OCI-LY3 (cell line): ENCODE results near the gene APOB.

Experiments
- H2AFZ ChIP-seq: fragments of 200-600, 300-600 bp; shearing (Covaris generic); 2 replicates; pipeline ENCODE4 v1.6.0; 2014; ENCODE audit warnings: antibody characterized with exemption, low read depth, low read length
- H3K27ac ChIP-seq: fragments of 200-600, 300-600 bp; sonication (generic); 2 replicates; pipeline ENCODE4 v1.5.1; 2014; ENCODE audit warnings: mild to moderate bottlenecking, low read length, moderate library complexity, mixed read lengths
- H3K27me3 ChIP-seq: fragments of 200-600, 300-600 bp; sonication (generic); 2 replicates; pipeline ENCODE4 v1.6.1; 2014; ENCODE audit warnings: low read depth, low read length, mixed read lengths
- H3K36me3 ChIP-seq: fragments of 200-600, 300-600 bp; sonication (generic); replicated peaks from 2 replicates; pipeline ENCODE3; 2014; ENCODE audit warnings: low read depth, low read length, mixed read lengths
- H3K4me1 ChIP-seq: fragments of 300-600, 200-600 bp; sonication (generic); 2 replicates; pipeline ENCODE4 v1.6.1; 2014; ENCODE audit warnings: low read length, mixed read lengths
- H3K4me2 ChIP-seq: fragments of 200-600, 300-600 bp; sonication (generic); 2 replicates; pipeline ENCODE4 v1.6.1; 2014; ENCODE audit warnings: low read length, mixed read lengths
- H3K4me3 ChIP-seq: fragments of 300-600, 200-600 bp; sonication (generic); 2 replicates; pipeline ENCODE4 v1.5.1; 2014; ENCODE audit warnings: antibody characterized with exemption, mild to moderate bottlenecking, low read length, moderate library complexity
- H3K79me2 ChIP-seq: fragments of 300-600, 200-600 bp; shearing (Covaris generic); 2 replicates; pipeline ENCODE4 v1.6.1; 2014; ENCODE audit warnings: mild to moderate bottlenecking, low read length, mixed read lengths
- H3K9ac ChIP-seq: fragments of 300-600, 200-600 bp; shearing (Covaris generic); 2 replicates; pipeline ENCODE4 v1.6.0; 2014; ENCODE audit warnings: mild to moderate bottlenecking, low read length, moderate library complexity
- H3K9me3 ChIP-seq: fragments of 200-600, 300-600 bp; shearing (Covaris generic); 2 replicates; pipeline ENCODE4 v1.6.1; 2014; ENCODE audit warnings: low read length, mixed read lengths; ENCODE audit not compliant: insufficient read depth
- H4K20me1 ChIP-seq: fragments of 200-600, 300-600 bp; sonication (generic); 2 replicates; pipeline ENCODE4 v1.6.1; 2016; ENCODE audit warnings: low read length, mixed read lengths; ENCODE audit not compliant: insufficient read depth
- CTCF ChIP-seq: fragments of 200-600, 300-600 bp; sonication (generic); IDR thresholded peaks from 2 replicates; pipeline ENCODE4 v1.5.1; 2014; ENCODE audit warnings: antibody characterized with exemption, low read length, low read depth
- EZH2phosphoT487 ChIP-seq: fragments of 200-600 bp; shearing (Covaris generic); IDR thresholded peaks from 2 replicates; pipeline ENCODE4 v1.6.1; 2018; ENCODE audit warnings: antibody characterized with exemption, mixed run types, low read depth

The APOB gene

DNA sequence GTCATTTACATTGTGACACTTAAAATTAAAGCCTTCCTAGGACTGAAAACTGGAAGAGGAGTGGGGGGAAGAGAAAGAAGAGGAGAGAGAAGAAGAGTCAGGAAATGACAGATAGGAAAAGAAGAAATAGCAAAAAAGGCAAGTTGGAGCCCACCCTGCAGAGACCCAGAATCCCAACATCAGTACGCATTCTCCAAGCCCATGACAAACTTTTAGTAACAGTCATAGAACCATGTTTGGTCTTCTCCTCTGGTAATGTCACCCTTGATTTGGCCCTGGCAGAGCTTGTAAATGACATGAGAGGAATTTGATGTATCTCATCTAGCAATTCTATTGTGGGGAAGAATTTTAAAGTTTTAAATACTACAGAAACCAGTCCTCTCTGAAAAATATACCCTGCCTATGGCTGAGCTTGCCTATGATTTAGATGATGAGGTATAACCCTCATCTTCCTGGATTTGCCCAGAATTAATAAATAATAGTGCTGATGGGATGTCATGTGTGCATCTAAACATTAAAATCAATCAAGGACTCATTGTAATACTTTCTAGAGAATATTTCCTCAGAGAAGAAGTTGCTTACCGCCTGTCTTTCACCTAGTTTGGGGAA, 40.2 kb downstream of the APOB start:
- Histone ChIP-seq H3K27ac (no peak overlapping the region), H3K79me2 (no peaks in the 10 kb centered on the region), H3K36me3 (no peaks in the 10 kb centered on the region), H3K9me3 (no peaks in the 10 kb centered on the region), H3K9ac (no peak overlapping the region), H3K4me1 (no peaks in the 10 kb centered on the region), H2AFZ (no peak overlapping the region), H4K20me1 (no peaks in the 10 kb centered on the region), H3K4me3 (no peak overlapping the region), H3K4me2 (no peak overlapping the region), H3K27me3 (peaks cover 34% of the 10 kb centered on the region; the same call in 1 of the 2 replicates)
- TF ChIP-seq CTCF: no peak
- no peak for TF ChIP-seq EZH2phosphoT487

DNA sequence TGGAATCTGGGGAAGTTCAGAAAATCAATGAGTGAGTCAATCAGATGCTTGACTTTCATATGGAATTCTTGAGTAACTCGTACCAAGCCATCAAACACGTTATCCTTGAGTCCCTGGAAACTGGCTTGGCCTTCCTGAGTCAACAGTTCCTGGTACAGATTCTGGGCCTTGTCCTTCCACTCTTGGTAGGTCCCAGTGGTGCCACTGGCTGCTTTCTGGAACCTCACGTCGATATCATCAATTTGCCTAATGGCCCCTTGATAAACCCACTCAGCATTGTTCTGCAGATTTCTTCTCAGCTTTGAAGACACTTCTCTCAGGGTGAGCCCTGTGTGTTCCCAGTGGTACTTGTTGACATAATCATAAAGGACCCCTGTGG, 41.1 kb downstream of the APOB start:
- peaks cover 26% of the 10 kb centered on the region; the same call in 1 of the 2 replicates for H3K27me3 ChIP-seq
- no peaks in the 10 kb centered on the region for H3K36me3 ChIP-seq
- H3K79me2 ChIP-seq: no peaks in the 10 kb centered on the region
- no peaks in the 10 kb centered on the region for H3K4me1 ChIP-seq
- H3K9me3 ChIP-seq: no peaks in the 10 kb centered on the region
- no peak overlapping the region for H3K4me3 ChIP-seq
- H3K27ac ChIP-seq: no peak overlapping the region
- no peak for TF ChIP-seq CTCF
- no peak for TF ChIP-seq EZH2phosphoT487
- H4K20me1 ChIP-seq: no peaks in the 10 kb centered on the region
- no peak overlapping the region for H3K4me2 ChIP-seq
- no peak overlapping the region for H3K9ac ChIP-seq
- no peak overlapping the region for H2AFZ ChIP-seq

- H3K79me2 ChIP-seq: no peaks in the 10 kb centered on the region
- H3K27ac ChIP-seq: no peak overlapping the region
- TF ChIP-seq CTCF (no peak), EZH2phosphoT487 (no peak)
- H4K20me1 ChIP-seq: no peaks in the 10 kb centered on the region
- no peak overlapping the region for H2AFZ ChIP-seq
- no peak overlapping the region for H3K4me2 ChIP-seq
- no peaks in the 10 kb centered on the region for H3K36me3 ChIP-seq
- H3K4me3 ChIP-seq: no peak overlapping the region
- H3K4me1 ChIP-seq: no peaks in the 10 kb centered on the region
- no peak overlapping the region for H3K9ac ChIP-seq
- peaks cover 21% of the 10 kb centered on the region; the same call in 1 of the 2 replicates for H3K27me3 ChIP-seq
- H3K9me3 ChIP-seq: no peaks in the 10 kb centered on the region
These were observed 41.7 kb downstream of the APOB start for GRCh38 chr2:21001988-21002813.

- H3K79me2 ChIP-seq: no peaks in the 10 kb centered on the region
- H3K4me3 ChIP-seq: no peak overlapping the region
- H3K27me3 ChIP-seq: peaks cover 15% of the 10 kb centered on the region; the same call in 1 of the 2 replicates
- H4K20me1 ChIP-seq: no peaks in the 10 kb centered on the region
- no peak for TF ChIP-seq CTCF
- TF ChIP-seq EZH2phosphoT487: no peak
- H3K27ac ChIP-seq: no peak overlapping the region
- H3K9ac ChIP-seq: no peak overlapping the region
- no peak overlapping the region for H3K4me2 ChIP-seq
- H3K9me3 ChIP-seq: no peaks in the 10 kb centered on the region
- no peaks in the 10 kb centered on the region for H3K36me3 ChIP-seq
- no peaks in the 10 kb centered on the region for H3K4me1 ChIP-seq
- H2AFZ ChIP-seq: no peak overlapping the region
These were observed 42.5 kb downstream of the APOB start for GRCh38 chr2:21001225-21001946.
